Parathyroid adenoma (tissue), 2 donors: ENCODE measurements around the gene RHBDF1.
"Not testable (repeated sequence)": the region's sequence is repeated elsewhere in the genome, so short reads cannot be mapped to it uniquely, and the experiment has no call there.

Experiments
- H2AFZ ChIP-seq: fragments of 300-600 bp; sonication (generic); one replicate; pipeline ENCODE4 v1.7.0; 2017; ENCODE audit warnings: antibody characterized with exemption, mild to moderate bottlenecking
- H3K27ac ChIP-seq: fragments of 300-600 bp; sonication (generic); one replicate; pipeline ENCODE4 v1.7.0; 2017
- H3K27me3 ChIP-seq: fragments of 300-600 bp; sonication (generic); one replicate; pipeline ENCODE4 v1.7.0; 2017; ENCODE audit warnings: low read length; ENCODE audit not compliant: control insufficient read depth, insufficient read depth
- H3K36me3 ChIP-seq: fragments of 300-600 bp; sonication (generic); one replicate; pipeline ENCODE4 v1.7.0; 2017; ENCODE audit warnings: low read length; ENCODE audit not compliant: control insufficient read depth, insufficient read depth
- H3K4me1 ChIP-seq: fragments of 300-600 bp; sonication (generic); one replicate; pipeline ENCODE4 v1.7.0; 2017; ENCODE audit warnings: control low read depth
- H3K4me2 ChIP-seq: fragments of 300-600 bp; sonication (generic); one replicate; pipeline ENCODE4 v1.7.0; 2017; ENCODE audit warnings: low read length
- H3K4me3 ChIP-seq: fragments of 300-600 bp; sonication (generic); one replicate; pipeline ENCODE4 v1.7.0; 2017; ENCODE audit warnings: low read depth, low read length
- H3K79me2 ChIP-seq: fragments of 300-600 bp; sonication (generic); one replicate; pipeline ENCODE4 v1.7.0; 2017; ENCODE audit warnings: control low read depth
- H3K9ac ChIP-seq: fragments of 300-600 bp; sonication (generic); one replicate; pipeline ENCODE4 v1.7.0; 2017; ENCODE audit warnings: mild to moderate bottlenecking
- H3K9me3 ChIP-seq: fragments of 300-600 bp; sonication (generic); one replicate; pipeline ENCODE4 v1.7.0; 2017; ENCODE audit warnings: low read length; ENCODE audit not compliant: control insufficient read depth
- CTCF ChIP-seq: fragments of 300-600 bp; sonication (generic); IDR thresholded peaks from one replicate; pipeline ENCODE4 v1.7.0; 2017; ENCODE audit warnings: antibody characterized with exemption, mild to moderate bottlenecking
- donor health status: primary hyperparathyroidism.

The RHBDF1 gene

GRCh38 chr16:53346-54236 lies 18.8 kb downstream of the RHBDF1 start, which contains the start of the genes POLR3K and SNRNP25:
POLR3K (minus strand) TSS chr16:53608; CDS start chr16:53586, 22 bp downstream.
SNRNP25 (plus strand) TSS chr16:53828; CDS start chr16:54017, 189 bp downstream.
- Histone ChIP-seq H3K4me2 (peak within 1 kb of the TSS; percentile 100), H3K4me1 (no peaks in the 10 kb centered on the region), H3K27ac (peak within 1 kb of the TSS; percentile 46), H3K36me3 (no peaks in the 10 kb centered on the region), H3K9ac (peak within 1 kb of the TSS; percentile 81), H3K4me3 (peak within 1 kb of the TSS; percentile 93), H3K9me3 (no peaks in the 10 kb centered on the region), H3K27me3 (no peaks in the 10 kb centered on the region), H3K79me2 (no peaks in the 10 kb centered on the region), H2AFZ (peak within 1 kb of the TSS; percentile 98)
- no peak for TF ChIP-seq CTCF

GRCh38 chr16:50769-51591 lies 21.5 kb downstream of the RHBDF1 start:
- TF ChIP-seq CTCF = no peak
- no peak overlapping the region for H3K27ac ChIP-seq
- no peak overlapping the region for H3K9ac ChIP-seq
- no peaks in the 10 kb centered on the region for H3K4me1 ChIP-seq
- no peaks in the 10 kb centered on the region for H3K79me2 ChIP-seq
- no peaks in the 10 kb centered on the region for H3K27me3 ChIP-seq
- H3K4me2 ChIP-seq = no peak overlapping the region
- H3K9me3 ChIP-seq = no peaks in the 10 kb centered on the region
- H2AFZ ChIP-seq = no peak overlapping the region
- H3K36me3 ChIP-seq = no peaks in the 10 kb centered on the region
- H3K4me3 ChIP-seq = no peak overlapping the region

GRCh38 chr16:47234-47633 lies 25.2 kb downstream of the RHBDF1 start:
- no peak for TF ChIP-seq CTCF
- no peak overlapping the region for H2AFZ ChIP-seq
- no peak overlapping the region for H3K4me3 ChIP-seq
- H3K4me2 ChIP-seq = no peak overlapping the region
- no peak overlapping the region for H3K9ac ChIP-seq
- H3K27ac ChIP-seq = no peak overlapping the region
- no peaks in the 10 kb centered on the region for H3K36me3 ChIP-seq
- H3K79me2 ChIP-seq = no peaks in the 10 kb centered on the region
- no peaks in the 10 kb centered on the region for H3K4me1 ChIP-seq
- H3K9me3 ChIP-seq = no peaks in the 10 kb centered on the region
- no peaks in the 10 kb centered on the region for H3K27me3 ChIP-seq

GRCh38 chr16:46510-46909 lies 25.9 kb downstream of the RHBDF1 start:
- not testable (repeated sequence) for H3K4me3 ChIP-seq, H3K9ac ChIP-seq, H3K79me2 ChIP-seq, H2AFZ ChIP-seq, H3K36me3 ChIP-seq, H3K27ac ChIP-seq, H3K9me3 ChIP-seq, H3K4me1 ChIP-seq, H3K4me2 ChIP-seq, H3K27me3 ChIP-seq

GRCh38 chr16:45454-45853 lies 27.0 kb downstream of the RHBDF1 start:
- Histone ChIP-seq H3K4me3 (no peak overlapping the region), H3K27me3 (no peaks in the 10 kb centered on the region), H3K79me2 (no peaks in the 10 kb centered on the region), H3K27ac (no peak overlapping the region), H2AFZ (no peak overlapping the region), H3K9me3 (no peaks in the 10 kb centered on the region), H3K9ac (no peak overlapping the region), H3K4me1 (no peaks in the 10 kb centered on the region), H3K36me3 (no peaks in the 10 kb centered on the region), H3K4me2 (no peak overlapping the region)
- TF ChIP-seq CTCF = no peak
